EL (cell line): ENCODE measurements around the gene HOPX.
"Not testable (repeated sequence)": the region's sequence is repeated elsewhere in the genome, so short reads cannot be mapped to it uniquely, and the experiment has no call there.

ENCODE experiments used
- DNase-seq: peaks from one replicate; pipeline ENCODE4 v3.0.0-alpha.2; 2016

Gene HOPX, protein sequence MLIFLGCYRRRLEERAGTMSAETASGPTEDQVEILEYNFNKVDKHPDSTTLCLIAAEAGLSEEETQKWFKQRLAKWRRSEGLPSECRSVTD

DNA sequence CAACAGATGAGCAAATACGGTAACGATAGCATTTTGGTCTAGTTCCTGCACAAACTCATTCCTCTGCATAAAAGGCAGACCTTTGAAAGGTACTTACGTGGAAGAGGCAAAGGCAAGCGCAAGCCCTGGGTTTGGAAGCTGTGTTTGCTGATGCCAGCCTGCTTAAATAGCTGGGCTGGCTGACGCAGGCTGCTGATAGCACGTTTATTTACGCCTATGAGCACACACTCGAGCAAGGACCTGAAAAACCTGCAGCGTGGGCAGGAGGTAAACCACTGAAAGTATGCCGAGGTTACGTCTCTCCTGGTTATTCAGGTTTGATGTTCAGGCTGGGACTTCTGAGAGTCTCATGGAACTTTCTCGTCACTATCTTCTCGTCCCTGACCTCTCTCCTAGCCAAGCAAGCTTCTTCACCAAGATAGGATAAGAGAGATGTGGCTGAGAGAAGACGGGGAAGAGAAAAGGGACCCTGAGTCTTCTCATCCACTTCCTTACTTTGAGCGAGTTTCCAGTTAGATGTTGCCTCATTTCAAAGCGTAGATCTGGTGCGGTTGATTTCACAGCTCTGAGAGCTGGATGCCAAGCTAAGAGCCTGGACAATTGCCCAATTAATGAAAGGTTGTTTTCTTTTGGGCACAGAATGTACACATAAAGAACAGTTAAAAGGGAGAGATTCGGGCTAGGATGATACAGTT lies at the start of gene HOPX:
TSS of gene HOPX (minus strand) at position 139 of the 695 bp plus-strand sequence. CDS start 23,480 bp downstream, outside the sequence.
- DNase-seq = no peak

- DNase-seq = no peak
Measured at GRCh38 chr4:56730097-56730496, 49.0 kb upstream of the HOPX start.

GRCh38 chr4:56728512-56728911 lies 47.4 kb upstream of the HOPX start:
- DNase-seq = peak; percentile 82

DNA sequence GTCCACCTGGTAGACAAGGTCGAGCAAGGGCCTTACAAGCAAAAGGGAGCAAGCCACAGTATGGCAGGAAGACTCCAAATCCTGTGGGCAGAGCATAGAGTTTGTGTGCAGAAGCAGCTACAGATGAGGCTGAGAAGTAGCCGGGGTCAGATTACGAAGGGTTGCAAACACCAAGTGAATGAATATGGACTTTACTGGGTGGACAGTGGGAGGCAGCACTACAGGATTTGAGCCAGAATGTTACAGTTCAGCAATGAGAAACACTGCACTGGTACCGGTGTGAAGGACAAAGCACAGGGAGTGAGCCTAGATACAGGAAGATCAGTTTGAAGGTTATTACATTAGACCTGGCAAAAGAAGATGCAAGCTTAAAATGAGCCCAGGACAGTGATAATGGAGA lies 46.1 kb upstream of the HOPX start:
- DNase-seq = no peak

GRCh38 chr4:56726593-56726992 lies 45.5 kb upstream of the HOPX start:
- not testable (repeated sequence) for DNase-seq

GRCh38 chr4:56723659-56724230 lies 42.6 kb upstream of the HOPX start:
- DNase-seq = no peak

GRCh38 chr4:56723201-56723605 lies 42.1 kb upstream of the HOPX start:
- no peak for DNase-seq

DNA sequence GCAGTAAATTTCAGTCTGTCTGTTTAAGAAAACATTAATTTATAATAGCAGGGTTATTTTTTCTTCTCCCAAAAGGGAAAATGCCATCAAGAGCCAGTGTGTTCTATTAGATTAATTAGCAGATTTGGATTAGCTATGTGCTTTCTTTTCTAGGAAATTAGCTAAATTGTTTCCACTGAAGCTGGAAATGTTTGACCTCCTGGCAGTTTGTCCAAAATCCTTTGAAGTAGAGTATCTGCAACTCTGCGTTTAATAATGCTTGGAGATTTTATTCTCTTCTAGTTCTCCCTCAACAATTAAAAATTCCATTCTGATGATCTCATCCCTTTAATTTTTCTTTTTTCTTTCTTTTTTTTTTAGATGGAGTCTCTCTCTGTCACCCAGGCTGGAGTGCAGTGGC lies 27.1 kb upstream of the HOPX start:
- DNase-seq = no peak

GRCh38 chr4:56705966-56706365 lies 24.9 kb upstream of the HOPX start:
- no peak for DNase-seq

DNA sequence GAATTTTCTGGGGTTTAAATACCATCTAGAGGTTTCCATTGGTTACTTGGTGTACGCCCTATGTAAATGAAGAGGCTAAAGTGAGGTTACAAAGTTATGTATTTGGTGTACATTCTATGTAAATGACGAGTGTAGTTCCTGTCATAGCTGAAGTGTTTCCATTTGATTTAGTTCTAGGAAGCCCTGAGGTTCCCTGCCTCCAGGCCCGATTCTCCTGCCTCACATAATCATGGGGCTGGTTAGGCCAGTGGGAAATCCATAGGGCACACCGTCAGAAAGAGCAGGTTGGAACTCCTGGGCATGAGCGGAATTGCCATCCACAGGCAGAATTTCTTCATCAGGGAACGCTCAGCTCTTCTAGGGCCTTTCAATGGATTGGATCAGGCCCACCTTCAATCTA lies 24.2 kb upstream of the HOPX start:
- DNase-seq = no peak

- DNase-seq = no peak
Measured at GRCh38 chr4:56704089-56704871, 23.2 kb upstream of the HOPX start.

DNA sequence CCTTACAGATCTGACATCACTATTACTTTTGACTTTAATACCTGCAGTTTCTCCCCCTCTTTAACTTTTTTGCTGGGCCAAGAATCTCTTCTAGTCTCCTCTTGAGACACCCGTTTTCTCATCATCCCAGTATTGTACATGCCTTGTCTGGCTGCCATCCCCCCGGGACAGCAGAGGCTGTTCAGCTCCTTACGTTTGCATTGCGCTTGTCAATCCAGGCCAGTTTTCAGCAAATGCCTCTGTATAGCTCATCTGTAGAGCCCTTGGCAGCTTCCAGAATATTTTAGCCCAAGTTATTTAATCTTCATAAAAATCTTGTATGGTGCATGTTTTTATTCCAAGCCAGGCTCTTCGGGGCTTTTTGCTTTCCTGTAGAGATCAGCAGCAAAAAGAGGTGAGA lies 22.3 kb upstream of the HOPX start:
- DNase-seq = no peak

- no peak for DNase-seq
Measured at GRCh38 chr4:56701644-56702043, 20.5 kb upstream of the HOPX start.

GRCh38 chr4:56701161-56701480 lies 20.0 kb upstream of the HOPX start:
- no peak for DNase-seq

DNA sequence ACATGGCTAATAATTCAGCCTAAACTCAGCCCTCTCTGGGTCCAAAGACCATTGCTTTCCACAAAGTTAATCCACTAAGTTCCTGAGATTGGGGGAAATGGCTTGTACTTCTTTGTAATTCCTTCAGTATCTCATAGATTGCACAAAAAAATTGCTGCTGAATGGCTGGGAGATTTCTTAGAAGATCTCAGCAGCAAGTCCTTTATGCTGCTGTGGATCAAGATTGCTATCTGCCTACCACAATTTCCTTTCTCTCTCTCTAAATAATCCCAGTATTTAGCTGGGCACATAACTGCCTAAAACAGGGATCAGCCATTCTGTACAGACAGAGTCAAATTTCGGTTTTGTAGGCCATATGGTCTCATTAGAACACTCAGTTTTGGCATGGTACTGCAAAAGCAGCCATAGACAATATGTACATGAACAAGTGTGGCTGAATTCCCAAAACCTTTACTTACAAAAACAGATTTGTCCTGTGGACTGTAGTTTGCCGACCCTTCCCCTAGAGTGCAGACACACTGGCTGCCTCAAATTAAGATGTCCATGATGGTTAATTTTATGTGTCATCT lies 18.5 kb upstream of the HOPX start:
- no peak for DNase-seq

DNA sequence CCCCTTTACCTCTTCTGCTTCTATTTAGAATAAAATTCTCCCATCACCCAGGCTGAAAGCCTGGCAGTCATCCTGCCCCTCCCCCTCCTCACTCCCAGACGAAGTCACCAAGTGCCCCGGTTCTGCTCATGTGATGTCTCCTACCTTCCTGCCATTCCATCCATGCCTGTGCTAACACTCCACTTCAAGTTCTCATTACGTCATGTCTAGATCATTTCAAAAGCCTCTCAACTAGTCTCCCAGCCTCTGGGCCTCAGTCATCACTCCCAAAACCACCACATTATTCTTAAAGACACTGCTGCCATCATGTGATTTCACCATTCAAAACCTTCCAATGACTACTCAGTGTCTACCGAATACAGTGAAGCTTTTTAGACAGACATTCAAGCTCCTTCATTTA lies 17.2 kb upstream of the HOPX start:
- peak; percentile 21 for DNase-seq

DNA sequence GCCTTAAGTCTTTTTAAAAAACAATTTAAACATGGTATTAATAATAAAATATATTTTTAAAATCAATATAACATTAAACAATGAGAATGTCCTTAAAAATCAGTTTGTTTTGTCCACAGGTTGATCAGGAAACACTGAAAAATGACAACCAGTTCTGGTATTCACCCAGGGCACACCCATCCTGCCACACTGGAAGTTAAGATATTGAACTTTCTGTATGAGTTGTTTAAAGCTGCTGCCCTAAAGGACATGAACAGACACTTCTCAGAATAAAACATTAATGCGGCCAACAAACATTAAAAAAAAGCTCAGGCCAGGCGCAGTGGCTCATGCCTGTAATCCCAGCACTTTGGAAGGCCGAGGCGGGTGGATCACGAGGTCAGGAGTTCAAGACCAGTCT lies 15.0 kb upstream of the HOPX start:
- DNase-seq = no peak

DNA sequence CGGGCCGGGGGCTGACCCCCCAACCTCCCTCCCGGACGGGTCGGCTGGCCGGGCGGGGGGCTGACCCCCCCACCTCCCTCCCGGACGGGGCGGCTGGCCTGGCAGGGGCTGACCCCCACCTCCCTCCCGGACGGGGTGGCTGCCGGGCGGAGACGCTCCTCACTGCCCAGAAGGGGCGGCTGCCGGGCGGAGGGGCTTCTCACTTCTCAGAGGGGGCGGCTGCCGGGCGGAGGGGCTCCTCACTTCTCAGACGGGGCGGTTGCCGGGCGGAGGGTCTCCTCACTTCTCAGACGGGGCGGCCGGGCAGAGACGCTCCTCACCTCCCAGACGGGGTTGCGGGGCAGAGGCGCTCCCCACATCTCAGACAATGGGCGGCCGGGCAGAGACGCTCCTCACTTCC lies 12.4 kb upstream of the HOPX start:
- not testable (repeated sequence) for DNase-seq

- no peak for DNase-seq
Measured at GRCh38 chr4:56692576-56692975, 11.5 kb upstream of the HOPX start.

DNA sequence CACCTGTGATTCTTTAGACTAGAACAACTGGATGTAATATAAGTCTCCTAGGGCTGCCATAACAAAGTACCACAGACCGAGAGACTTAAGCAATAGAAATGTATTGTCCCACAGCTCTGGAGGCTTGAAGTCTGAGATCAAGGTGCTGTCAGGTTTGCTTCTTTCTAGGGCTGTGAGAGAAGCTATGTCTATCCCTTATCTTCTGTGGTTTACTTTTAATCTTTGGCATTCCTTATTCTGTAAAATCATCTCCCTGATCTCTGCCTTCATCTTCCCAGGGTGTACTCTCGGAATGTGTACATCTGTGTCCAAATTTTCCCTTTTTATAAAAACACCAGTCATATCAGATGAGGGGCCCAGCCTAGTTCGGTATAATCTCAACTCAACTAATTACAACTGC lies 10.3 kb upstream of the HOPX start:
- no peak for DNase-seq

GRCh38 chr4:56690393-56690792 lies 9.3 kb upstream of the HOPX start:
- DNase-seq = no peak

GRCh38 chr4:56689201-56689969 lies 8.3 kb upstream of the HOPX start:
- no peak for DNase-seq

DNA sequence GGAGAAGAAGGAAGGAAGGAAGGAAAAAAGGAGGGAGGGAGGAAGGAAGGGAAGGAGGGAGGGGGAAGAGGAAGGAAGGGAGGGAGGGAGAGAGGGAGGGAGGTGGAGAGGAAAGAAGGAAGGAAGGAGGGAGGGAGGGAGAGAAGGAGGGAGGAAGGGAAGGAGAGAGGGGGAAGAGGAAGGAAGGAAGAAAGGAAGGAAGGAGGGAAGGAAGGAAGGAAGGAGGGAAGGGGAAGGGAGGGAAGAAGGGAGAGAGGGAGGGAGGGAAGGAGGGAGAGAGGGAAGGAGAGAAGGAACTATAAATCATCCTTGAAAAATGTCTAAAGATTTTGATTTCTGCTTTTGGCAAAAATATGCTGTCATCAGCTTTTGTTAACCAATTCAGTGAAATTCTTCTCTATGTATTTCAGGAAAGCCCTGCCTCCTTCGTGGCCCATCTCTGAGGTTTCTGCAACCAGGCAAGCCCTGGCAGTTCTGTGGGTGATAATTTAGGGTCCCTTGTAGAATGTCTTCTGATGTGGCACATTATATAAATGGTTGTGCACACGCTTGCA lies 7.1 kb upstream of the HOPX start:
- no peak for DNase-seq
